OCI-LY3 (cell line): ENCODE measurements around the gene NUDT17.

Source experiments
- EZH2phosphoT487 ChIP-seq: fragments of 200-600 bp; shearing (Covaris generic); IDR thresholded peaks from 2 replicates; pipeline ENCODE4 v1.6.1; 2018; ENCODE audit warnings: antibody characterized with exemption, mixed run types, low read depth
- TF ChIP-seq, protein P1 (sequence below): fragments of 200-600, 300-600 bp; sonication (generic); IDR thresholded peaks from 2 replicates; pipeline ENCODE4 v1.5.1; 2014; ENCODE audit warnings: antibody characterized with exemption, low read length, low read depth

DNA sequence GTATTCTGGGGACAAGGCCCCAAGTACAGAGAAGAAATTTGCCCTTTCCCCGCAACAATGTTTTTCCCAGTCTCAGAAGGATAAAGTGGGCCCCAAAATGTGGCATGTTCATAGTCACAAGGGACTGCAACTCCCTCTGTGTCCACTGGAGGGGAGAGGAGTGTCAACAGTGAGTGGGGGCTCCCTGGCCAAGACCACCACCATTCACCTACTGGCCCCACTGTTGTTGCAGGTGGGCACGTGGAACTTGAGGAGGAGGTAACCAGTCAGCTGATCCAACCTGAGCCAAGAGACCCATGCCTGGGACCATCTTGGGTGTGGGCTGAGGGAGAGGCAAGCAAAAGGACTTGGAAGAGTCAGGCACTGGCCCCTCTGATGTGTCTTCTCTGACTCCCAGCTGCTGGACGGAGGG, 777 bp downstream of the NUDT17 start:
- TF ChIP-seq, protein P1, sequence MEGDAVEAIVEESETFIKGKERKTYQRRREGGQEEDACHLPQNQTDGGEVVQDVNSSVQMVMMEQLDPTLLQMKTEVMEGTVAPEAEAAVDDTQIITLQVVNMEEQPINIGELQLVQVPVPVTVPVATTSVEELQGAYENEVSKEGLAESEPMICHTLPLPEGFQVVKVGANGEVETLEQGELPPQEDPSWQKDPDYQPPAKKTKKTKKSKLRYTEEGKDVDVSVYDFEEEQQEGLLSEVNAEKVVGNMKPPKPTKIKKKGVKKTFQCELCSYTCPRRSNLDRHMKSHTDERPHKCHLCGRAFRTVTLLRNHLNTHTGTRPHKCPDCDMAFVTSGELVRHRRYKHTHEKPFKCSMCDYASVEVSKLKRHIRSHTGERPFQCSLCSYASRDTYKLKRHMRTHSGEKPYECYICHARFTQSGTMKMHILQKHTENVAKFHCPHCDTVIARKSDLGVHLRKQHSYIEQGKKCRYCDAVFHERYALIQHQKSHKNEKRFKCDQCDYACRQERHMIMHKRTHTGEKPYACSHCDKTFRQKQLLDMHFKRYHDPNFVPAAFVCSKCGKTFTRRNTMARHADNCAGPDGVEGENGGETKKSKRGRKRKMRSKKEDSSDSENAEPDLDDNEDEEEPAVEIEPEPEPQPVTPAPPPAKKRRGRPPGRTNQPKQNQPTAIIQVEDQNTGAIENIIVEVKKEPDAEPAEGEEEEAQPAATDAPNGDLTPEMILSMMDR, result peak; percentile 83
- TF ChIP-seq EZH2phosphoT487, result no peak
